ENCODE measurements around the gene FAM193A. TPM values are rescaled to one million over a fixed set of nuclear protein-coding genes. Genes with fewer than 3 reads are reported as not detected.
"Not testable (repeated sequence)": the region's sequence is repeated elsewhere in the genome, so short reads cannot be mapped to it uniquely, and the experiment has no call there.

Gene FAM193A
- polyA plus RNA-seq, 5 donors = 26.0 to 32.8 (median 26.7) TPM

GRCh38 chr4:2750719-2751605, 214.5 kb downstream of the FAM193A start:
- no peak for DNase-seq

DNA sequence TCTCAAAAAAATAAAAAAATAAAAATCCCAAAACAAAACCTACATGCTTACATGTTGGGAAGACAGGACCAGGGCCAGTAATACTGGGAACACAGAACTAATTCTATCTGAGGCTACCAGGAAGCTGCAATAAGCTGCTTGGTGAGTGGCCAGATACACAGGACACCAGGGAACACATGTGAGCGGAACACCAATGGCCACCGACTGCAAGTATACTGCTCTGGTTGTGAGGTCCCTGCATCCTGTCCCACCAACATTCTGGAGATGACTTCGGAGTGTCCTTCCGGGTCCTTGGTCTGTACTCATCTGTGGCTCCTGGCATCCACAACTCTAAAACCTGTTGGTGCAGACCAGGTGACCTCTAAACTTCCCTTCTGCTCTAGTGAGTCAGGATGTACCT, 217.0 kb downstream of the FAM193A start:
- DNase-seq = no peak

- no peak for DNase-seq
These were observed 218.7 kb downstream of the FAM193A start for GRCh38 chr4:2754848-2755819.

DNA sequence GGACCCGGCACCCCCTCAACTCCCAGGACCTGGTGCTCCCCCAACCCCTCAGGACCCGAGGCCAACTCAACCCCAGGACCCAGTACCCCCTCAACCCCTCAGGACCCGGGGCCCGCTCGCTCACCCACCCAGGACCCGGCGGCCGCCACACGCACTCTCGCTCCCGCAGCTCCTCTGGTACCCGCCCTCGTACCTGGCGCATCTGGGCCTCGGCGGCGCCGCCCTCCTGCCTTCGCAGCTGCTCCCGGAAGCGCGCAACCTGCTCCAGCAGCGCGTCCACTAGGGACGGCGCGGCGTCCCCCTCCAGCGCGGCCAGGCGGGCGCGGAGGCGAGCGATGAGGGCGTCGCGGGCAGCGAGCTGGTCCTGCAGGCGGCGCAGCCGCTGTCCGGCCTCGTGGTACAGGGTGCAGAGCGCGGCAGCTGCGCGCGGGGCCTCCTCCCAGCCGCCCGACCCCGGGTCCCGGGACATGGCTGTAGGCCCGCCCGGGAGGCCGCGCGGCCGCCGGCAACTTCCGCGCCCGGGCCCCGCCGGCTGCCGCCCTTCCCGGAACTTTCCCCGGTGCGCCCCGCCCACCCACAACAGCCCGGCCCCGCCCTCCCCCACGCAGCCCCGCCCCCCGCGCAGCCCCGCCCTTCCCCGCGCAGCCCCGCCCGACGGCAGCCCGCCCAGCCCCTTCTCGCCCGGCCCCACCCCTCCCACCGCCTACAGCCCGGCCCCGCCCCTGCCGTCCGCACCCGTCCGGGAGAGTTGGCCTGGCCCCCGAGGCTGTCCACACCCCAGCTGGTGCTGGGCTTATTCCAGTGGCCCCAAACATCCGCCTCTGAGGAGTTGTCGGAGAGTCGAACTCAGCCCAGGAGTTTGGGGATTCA, 219.6 kb downstream of the FAM193A start, which contains the start of gene TNIP2:
Gene TNIP2 (minus strand): TSS at position 516 of the 870 bp plus-strand sequence. CDS start 47 bp downstream, at position 469.
- DNase-seq = peak; percentile 79 to 81

DNA sequence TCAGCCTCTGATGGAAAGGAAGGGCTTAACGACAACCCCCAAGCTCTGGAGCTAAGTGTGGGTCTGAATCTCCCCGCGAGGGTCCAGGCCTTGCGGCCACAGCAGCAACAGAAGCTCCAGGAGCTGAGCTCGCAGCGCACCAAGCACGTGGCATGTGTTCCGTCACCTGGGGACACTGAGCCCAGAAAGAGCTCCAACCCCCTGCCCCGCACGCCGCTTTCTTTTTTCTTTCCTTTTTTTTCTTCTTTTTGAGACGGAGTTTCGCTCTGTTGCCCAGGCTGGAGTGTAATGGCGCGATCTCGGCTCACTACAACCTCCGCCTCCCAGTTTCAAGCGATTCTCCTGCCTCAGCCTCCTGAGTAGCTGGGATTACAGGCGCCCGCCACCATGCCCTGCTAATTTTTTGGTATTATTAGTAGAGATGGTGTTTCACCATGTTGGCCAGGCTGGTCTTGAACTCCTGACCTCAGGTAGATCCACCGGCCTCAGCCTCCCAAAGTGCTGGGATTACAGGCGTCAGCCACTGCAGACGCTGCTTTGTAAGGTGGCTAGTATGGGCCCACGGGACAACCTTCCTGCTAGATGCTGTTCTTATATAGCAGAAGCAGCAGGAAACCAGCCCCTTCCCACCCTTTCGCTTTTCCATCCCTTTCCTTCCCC, 220.4 kb downstream of the FAM193A start:
- DNase-seq = no peak

DNA sequence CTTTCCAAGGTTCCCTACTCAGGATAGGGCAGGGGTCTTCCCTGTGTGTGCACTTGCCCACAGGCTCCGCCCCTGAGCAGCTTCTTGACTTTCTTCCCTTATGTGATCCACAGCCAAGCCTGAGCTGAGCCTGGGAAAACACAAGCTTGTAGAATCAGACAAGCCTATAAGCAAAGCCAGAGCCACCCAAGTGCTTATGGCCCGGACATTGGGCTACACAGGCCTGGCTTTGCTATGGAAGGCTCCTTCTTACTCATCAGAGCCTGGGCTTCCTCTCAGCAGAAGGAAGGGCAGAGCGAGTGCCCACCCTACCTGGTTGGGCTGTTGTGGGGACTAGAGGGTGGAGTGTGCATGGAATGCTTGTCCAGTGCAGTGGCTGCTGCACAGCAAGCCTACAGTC, 221.0 kb downstream of the FAM193A start:
- no peak for DNase-seq

DNA sequence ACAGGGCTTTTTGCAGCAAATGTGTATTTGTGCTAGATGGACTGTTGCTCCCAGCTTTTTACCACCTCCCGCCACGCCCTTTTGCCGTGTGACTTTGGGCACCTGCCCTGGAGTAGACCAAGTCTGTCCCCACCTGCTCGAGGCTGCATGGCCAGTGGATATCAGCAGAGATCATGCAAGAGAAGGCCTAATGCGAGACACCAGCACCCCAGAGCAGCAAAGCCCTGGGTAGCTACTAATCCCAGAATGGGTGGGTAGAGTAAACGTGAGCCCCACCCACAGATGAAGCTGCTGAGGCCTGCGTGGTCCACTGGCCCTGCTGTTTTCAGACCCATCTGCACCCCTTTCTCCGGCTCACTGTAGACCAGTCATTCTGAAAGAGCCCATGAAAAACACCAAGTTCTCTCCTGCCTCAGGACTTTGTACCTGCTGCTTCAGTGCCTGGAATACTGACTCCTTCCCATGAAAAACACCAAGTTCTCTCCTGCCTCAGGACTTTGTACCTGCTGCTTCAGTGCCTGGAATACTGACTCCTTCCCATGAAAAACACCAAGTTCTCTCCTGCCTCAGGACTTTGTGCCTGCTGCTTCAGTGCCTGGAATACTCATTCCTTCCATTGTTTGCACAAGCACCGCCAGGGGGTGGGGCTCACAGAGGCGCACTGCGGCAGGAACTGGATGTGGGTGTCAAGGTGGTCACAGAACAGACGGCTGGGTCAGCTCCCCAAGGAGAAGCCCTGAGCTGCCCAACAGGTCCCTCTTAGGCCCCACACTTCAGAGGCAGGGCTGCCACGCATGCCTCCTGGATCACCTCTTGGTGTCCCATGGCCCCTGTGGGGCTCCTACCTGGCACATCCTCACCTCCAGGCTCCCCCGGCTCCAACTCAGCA, 224.8 kb downstream of the FAM193A start:
- DNase-seq = no peak

DNA sequence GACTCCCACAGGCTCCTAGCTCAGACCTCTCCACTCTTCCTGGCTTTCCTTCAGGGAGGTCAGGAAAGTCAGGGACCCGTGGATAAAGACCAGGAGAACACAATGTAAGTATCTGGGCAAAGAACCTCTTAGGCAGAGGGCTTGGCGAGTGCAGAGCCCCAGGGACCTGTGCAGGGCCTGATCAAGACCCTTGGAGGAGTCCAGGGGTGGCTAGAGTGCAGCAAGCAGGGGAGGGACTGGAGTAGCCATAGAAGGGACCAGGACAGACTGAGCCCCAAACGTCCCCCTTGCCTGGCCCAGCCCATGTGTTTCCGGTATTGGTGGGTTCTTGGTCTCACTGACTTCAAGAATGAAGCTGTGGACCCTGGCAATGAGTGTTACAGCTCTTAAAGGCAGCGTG, 225.6 kb downstream of the FAM193A start:
- no peak for DNase-seq

- DNase-seq = not testable (repeated sequence)
These were observed 226.3 kb downstream of the FAM193A start for GRCh38 chr4:2762486-2763370.

GRCh38 chr4:2763511-2763967, 227.1 kb downstream of the FAM193A start:
- no peak for DNase-seq

DNA sequence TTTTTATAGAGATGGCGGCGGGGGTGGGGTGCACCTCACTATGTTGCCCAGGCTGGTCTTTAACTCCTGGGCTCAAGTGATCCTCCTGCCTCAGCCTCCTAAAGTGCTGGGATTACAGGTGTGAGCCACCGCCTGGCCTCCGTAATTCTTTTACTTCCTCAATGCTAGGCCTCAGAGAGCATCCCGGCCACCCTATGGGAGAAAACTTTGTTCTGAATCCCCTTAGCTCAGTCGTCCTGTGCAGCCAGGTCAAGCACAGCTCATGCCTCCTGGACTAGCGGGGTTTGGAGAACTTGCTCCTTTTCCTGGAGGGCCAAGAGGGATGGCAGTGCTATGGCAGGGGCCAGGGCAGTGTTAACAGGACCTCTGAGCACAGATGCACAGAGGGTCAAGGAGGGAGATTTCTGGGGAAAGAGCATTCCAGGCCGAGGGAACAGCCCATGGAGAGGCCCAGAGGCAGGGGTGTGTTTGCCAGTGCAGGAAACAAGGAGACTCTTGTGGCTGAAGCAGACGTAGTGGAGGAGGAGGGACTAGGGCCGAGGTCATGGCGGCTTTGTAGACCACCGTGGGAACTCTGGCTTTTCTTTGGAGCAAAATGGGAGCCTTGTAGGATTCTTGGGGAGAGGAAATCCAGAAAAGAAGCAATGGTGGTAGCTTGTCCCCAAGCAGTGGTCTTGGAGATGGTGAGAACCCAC, 229.5 kb downstream of the FAM193A start:
- no peak for DNase-seq

DNA sequence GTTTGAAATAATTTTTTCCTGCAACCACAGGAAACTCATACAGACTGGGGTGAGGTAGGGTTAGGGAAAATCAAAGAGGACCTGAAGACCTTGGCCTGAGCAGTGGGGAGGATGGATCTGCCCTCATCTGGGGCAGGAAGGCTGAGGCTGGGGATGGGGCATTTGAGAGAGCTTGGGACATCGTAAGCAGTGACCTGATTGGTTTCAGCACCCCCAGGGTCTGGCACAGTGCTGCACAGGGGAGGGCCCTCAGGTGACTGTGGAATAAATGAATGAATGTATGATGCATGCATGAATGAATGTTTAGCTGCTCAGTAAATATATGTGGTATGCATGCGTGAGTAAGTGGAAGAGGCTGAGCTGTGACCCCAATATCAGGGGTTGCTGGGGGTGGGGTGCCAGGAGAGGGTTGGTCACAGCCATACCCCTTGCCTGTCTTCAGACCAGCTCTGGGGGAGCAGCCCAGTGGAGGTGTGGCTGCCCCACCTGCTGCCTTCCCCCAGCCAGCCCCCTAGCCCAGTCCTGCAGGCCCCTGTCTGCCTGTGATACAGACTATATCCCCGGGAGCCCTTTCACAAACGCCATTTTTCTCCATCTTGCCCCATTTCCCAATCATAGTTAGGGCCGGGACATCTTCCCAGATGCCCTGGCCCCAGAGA, 230.7 kb downstream of the FAM193A start:
- no peak for DNase-seq

DNA sequence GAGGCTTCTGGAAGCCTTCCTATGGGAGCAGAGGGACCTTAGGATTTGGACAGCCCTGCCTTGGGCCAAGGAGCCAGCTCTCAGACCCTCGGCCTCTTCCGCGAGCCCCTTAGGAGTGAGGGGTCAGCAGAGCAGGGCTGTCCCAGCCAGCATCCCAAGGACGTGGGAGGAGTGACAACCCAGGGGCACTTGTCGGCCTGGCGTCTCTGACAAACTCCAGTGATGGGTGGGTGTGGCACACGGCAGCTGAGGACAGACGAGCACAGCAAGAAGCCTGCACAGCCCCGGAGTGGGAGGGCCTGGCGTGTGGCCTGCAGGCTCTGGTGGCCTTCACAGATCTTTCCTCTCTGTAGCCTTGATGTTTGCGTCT, 231.2 kb downstream of the FAM193A start:
- no peak for DNase-seq

DNA sequence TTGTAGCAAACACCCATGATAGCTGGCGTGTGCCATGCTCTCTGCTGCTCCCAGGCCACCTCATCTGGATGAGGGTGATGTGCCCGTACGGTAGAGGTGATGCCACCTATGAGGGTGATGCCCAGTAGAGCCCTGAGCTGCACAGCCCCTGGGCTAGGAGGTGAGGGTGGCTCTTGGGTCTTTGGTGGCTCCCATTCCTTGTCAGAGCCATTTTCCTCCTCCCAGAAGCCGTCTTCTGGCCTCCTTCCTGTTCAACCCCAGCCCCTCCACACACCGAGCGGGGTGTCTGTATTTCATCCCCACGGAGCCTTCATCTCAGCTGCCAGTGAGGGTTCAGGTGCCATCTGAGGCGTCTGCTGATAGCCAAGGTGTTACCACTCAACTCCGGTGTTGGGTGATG, 231.7 kb downstream of the FAM193A start:
- no peak for DNase-seq

DNA sequence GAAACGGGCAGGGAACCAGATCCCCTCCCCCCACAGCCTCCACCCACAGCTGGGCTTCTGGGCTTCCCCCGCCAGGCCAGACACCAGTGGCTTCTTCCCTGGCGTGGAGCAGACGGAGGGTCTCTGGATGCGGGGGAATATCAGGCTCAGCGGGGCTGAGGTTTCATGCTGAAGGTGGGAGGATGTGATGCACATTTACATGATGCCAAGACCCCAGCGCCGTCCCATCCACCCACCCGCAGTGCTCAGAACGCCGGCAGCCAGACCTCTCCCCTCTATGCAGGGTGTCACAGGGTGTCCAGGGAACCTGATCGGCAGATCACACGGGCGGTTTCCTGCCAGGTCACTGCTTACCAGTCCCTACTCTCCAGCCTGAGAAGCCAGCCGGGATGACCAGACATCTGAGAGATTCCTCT, 232.5 kb downstream of the FAM193A start:
- DNase-seq = no peak

GRCh38 chr4:2771264-2771663, 234.8 kb downstream of the FAM193A start:
- DNase-seq = no peak

GRCh38 chr4:2780643-2781042, 244.2 kb downstream of the FAM193A start:
- not testable (repeated sequence) for DNase-seq
